Activated naive CD4-positive, alpha-beta T cell treated with anti-CD3 and anti-CD28 coated beads, Interleukin-2, amount 10 ng/mL, durations not matched to agents 7 days and 5 days (primary cell): ENCODE data around the gene RSPO1.
"Not testable (repeated sequence)": the region's sequence is repeated elsewhere in the genome, so short reads cannot be mapped to it uniquely, and the experiment has no call there.

ENCODE experiments used
- CTCF ChIA-PET: fragments of 350-600 bp; sonication (Branson Sonifier 250); formaldehyde crosslinking; loops from one replicate; lab custom pipeline; 2021; ENCODE audit warnings: antibody characterized with exemption; lab: Charles Lee
- DNase-seq: peaks from one replicate; pipeline ENCODE4 v3.0.0-alpha.2; 2020
- H3K27ac Mint-ChIP-seq: one replicate; pipeline ENCODE4 v1.8.0; 2021; ENCODE audit warnings: mild to moderate bottlenecking, moderate library complexity, mixed read lengths
- H3K27me3 Mint-ChIP-seq: one replicate; pipeline ENCODE4 v1.8.0; 2021; ENCODE audit warnings: mild to moderate bottlenecking, mixed read lengths
- H3K36me3 Mint-ChIP-seq: one replicate; pipeline ENCODE4 v1.8.0; 2021; ENCODE audit warnings: mixed read lengths
- H3K4me1 Mint-ChIP-seq: one replicate; pipeline ENCODE4 v1.8.0; 2021; ENCODE audit warnings: mixed read lengths
- H3K4me3 Mint-ChIP-seq: one replicate; pipeline ENCODE4 v1.8.0; 2021; ENCODE audit warnings: mild to moderate bottlenecking, moderate library complexity, mixed read lengths
- H3K9me3 Mint-ChIP-seq: one replicate; pipeline ENCODE4 v1.8.0; 2021; ENCODE audit warnings: mixed read lengths

RSPO1 gene

GRCh38 chr1:37634244-37634991 lies at the start of gene RSPO1:
Gene RSPO1, minus strand, starts transcription at chr1:37634892. Its CDS starts 5,231 bp downstream, at chr1:37629661.
- no peak within 1 kb of the TSS for H3K27ac Mint-ChIP-seq
- H3K36me3 Mint-ChIP-seq: no peaks in the 10 kb centered on the region
- no peaks in the 10 kb centered on the region for H3K9me3 Mint-ChIP-seq
- H3K4me3 Mint-ChIP-seq: no peak within 1 kb of the TSS
- peaks cover 2% of the 10 kb centered on the region for H3K4me1 Mint-ChIP-seq
- CTCF ChIA-PET: no interaction called here
- no peak for DNase-seq
- peaks cover 21% of the 10 kb centered on the region for H3K27me3 Mint-ChIP-seq

GRCh38 chr1:37684182-37684581 lies 49.5 kb upstream of the RSPO1 start:
- not testable (repeated sequence) for H3K27ac Mint-ChIP-seq, H3K4me3 Mint-ChIP-seq, H3K9me3 Mint-ChIP-seq, DNase-seq, H3K27me3 Mint-ChIP-seq
- peaks cover 25% of the 10 kb centered on the region for H3K36me3 Mint-ChIP-seq
- CTCF ChIA-PET: interaction anchor here (0.7 to 6.3 kb wide), 8 partner anchors 79 to 232 kb away, joined by 3 to 52 read pairs (median 4); no protein-coding TSS in a partner anchor
- H3K4me1 Mint-ChIP-seq: peaks cover 14% of the 10 kb centered on the region

- CTCF ChIA-PET: interaction anchor here (0.6 to 6.3 kb wide), 25 partner anchors 8 to 245 kb away, joined by 3 to 52 read pairs (median 5); partner anchors contain the start of genes CDCA8 and MTF1
- H3K4me3 Mint-ChIP-seq: no peak overlapping the region
- no peak overlapping the region for H3K27ac Mint-ChIP-seq
- peak; percentile 86 for DNase-seq
- peaks cover 21% of the 10 kb centered on the region for H3K36me3 Mint-ChIP-seq
- H3K9me3 Mint-ChIP-seq: no peaks in the 10 kb centered on the region
- H3K27me3 Mint-ChIP-seq: peaks cover 3% of the 10 kb centered on the region
- peaks cover 3% of the 10 kb centered on the region for H3K4me1 Mint-ChIP-seq
These were observed 47.8 kb upstream of the RSPO1 start for GRCh38 chr1:37682334-37682987.

- peaks cover 3% of the 10 kb centered on the region for H3K27me3 Mint-ChIP-seq
- H3K9me3 Mint-ChIP-seq: no peaks in the 10 kb centered on the region
- CTCF ChIA-PET: interaction anchor here (1.0 to 6.3 kb wide), 9 partner anchors 7 to 224 kb away, joined by 3 to 46 read pairs (median 9); no protein-coding TSS in a partner anchor
- H3K4me3 Mint-ChIP-seq: no peak overlapping the region
- H3K36me3 Mint-ChIP-seq: peaks cover 18% of the 10 kb centered on the region
- H3K4me1 Mint-ChIP-seq: peaks cover 3% of the 10 kb centered on the region
- DNase-seq: no peak
- H3K27ac Mint-ChIP-seq: no peak overlapping the region
These were observed 46.2 kb upstream of the RSPO1 start for GRCh38 chr1:37680933-37681332.

- no peaks in the 10 kb centered on the region for H3K9me3 Mint-ChIP-seq
These were observed 43.1 kb upstream of the RSPO1 start for GRCh38 chr1:37677808-37678207.

GRCh38 chr1:37677143-37677439 lies 42.4 kb upstream of the RSPO1 start:
- CTCF ChIA-PET: no interaction called here
- no peak for DNase-seq
- H3K4me1 Mint-ChIP-seq: peaks cover 27% of the 10 kb centered on the region
- peaks cover 3% of the 10 kb centered on the region for H3K27me3 Mint-ChIP-seq
- no peak overlapping the region for H3K4me3 Mint-ChIP-seq
- no peaks in the 10 kb centered on the region for H3K9me3 Mint-ChIP-seq
- H3K27ac Mint-ChIP-seq: no peak overlapping the region
- H3K36me3 Mint-ChIP-seq: peaks cover under 1% of the 10 kb centered on the region

More at GRCh38 chr1:37677808-37678207, 43.1 kb upstream of the RSPO1 start:
- CTCF ChIA-PET: no interaction called here
- Mint-ChIP-seq H3K4me3 (no peak overlapping the region), H3K4me1 (peaks cover 24% of the 10 kb centered on the region), H3K36me3 (peaks cover 6% of the 10 kb centered on the region), H3K27me3 (peaks cover 3% of the 10 kb centered on the region), H3K27ac (no peak overlapping the region)
- no peak for DNase-seq

GRCh38 chr1:37676281-37677142 lies 41.8 kb upstream of the RSPO1 start:
- Mint-ChIP-seq H3K27me3 (peaks cover 3% of the 10 kb centered on the region), H3K36me3 (no peaks in the 10 kb centered on the region), H3K27ac (no peak overlapping the region), H3K4me1 (peaks cover 26% of the 10 kb centered on the region), H3K9me3 (no peaks in the 10 kb centered on the region), H3K4me3 (no peak overlapping the region)
- DNase-seq: no peak
- CTCF ChIA-PET: no interaction called here

GRCh38 chr1:37673920-37674319 lies 39.2 kb upstream of the RSPO1 start:
- no peaks in the 10 kb centered on the region for H3K36me3 Mint-ChIP-seq
- H3K4me1 Mint-ChIP-seq: peaks cover 26% of the 10 kb centered on the region
- peak overlapping the region; percentile 21 for H3K4me3 Mint-ChIP-seq
- no peaks in the 10 kb centered on the region for H3K27me3 Mint-ChIP-seq
- peak; percentile 92 for DNase-seq
- CTCF ChIA-PET: interaction anchor here (1.6 to 4.0 kb wide), 2 partner anchors 8 to 70 kb away, joined by 9 to 12 read pairs; no protein-coding TSS in a partner anchor
- no peaks in the 10 kb centered on the region for H3K9me3 Mint-ChIP-seq
- H3K27ac Mint-ChIP-seq: no peak overlapping the region

- H3K27me3 Mint-ChIP-seq: no peaks in the 10 kb centered on the region
- H3K9me3 Mint-ChIP-seq: no peaks in the 10 kb centered on the region
- H3K27ac Mint-ChIP-seq: no peak overlapping the region
- CTCF ChIA-PET: interaction anchor here (4.0 kb wide), 1 partner anchor 69 kb away, joined by 12 read pairs; no protein-coding TSS in a partner anchor
- DNase-seq: no peak
- H3K36me3 Mint-ChIP-seq: no peaks in the 10 kb centered on the region
- H3K4me3 Mint-ChIP-seq: no peak overlapping the region
- H3K4me1 Mint-ChIP-seq: peaks cover 26% of the 10 kb centered on the region
These were observed 37.6 kb upstream of the RSPO1 start for GRCh38 chr1:37672136-37672870.

GRCh38 chr1:37671261-37671660 lies 36.6 kb upstream of the RSPO1 start:
- DNase-seq: no peak
- H3K9me3 Mint-ChIP-seq: no peaks in the 10 kb centered on the region
- no peak overlapping the region for H3K4me3 Mint-ChIP-seq
- CTCF ChIA-PET: interaction anchor here (4.0 kb wide), 1 partner anchor 68 kb away, joined by 12 read pairs; no protein-coding TSS in a partner anchor
- H3K27ac Mint-ChIP-seq: no peak overlapping the region
- H3K4me1 Mint-ChIP-seq: peaks cover 26% of the 10 kb centered on the region
- no peaks in the 10 kb centered on the region for H3K36me3 Mint-ChIP-seq
- no peaks in the 10 kb centered on the region for H3K27me3 Mint-ChIP-seq

- no peaks in the 10 kb centered on the region for H3K9me3 Mint-ChIP-seq
- no peaks in the 10 kb centered on the region for H3K36me3 Mint-ChIP-seq
- CTCF ChIA-PET: no interaction called here
- H3K27ac Mint-ChIP-seq: no peak overlapping the region
- no peak for DNase-seq
- peaks cover 25% of the 10 kb centered on the region for H3K4me1 Mint-ChIP-seq
- no peaks in the 10 kb centered on the region for H3K27me3 Mint-ChIP-seq
- no peak overlapping the region for H3K4me3 Mint-ChIP-seq
These were observed 35.4 kb upstream of the RSPO1 start for GRCh38 chr1:37670133-37670532.

- Mint-ChIP-seq H3K27me3 (no peaks in the 10 kb centered on the region), H3K9me3 (no peaks in the 10 kb centered on the region), H3K4me1 (no peaks in the 10 kb centered on the region), H3K27ac (no peak overlapping the region), H3K36me3 (no peaks in the 10 kb centered on the region), H3K4me3 (no peak overlapping the region)
- CTCF ChIA-PET: interaction anchor here (0.7 kb wide), 1 partner anchor 65 kb away, joined by 3 read pairs; no protein-coding TSS in a partner anchor
- no peak for DNase-seq
These were observed 32.5 kb upstream of the RSPO1 start for GRCh38 chr1:37667023-37667671.

- Mint-ChIP-seq H3K4me3 (no peak overlapping the region), H3K36me3 (no peaks in the 10 kb centered on the region), H3K27ac (no peak overlapping the region), H3K27me3 (no peaks in the 10 kb centered on the region), H3K9me3 (no peaks in the 10 kb centered on the region), H3K4me1 (no peaks in the 10 kb centered on the region)
- CTCF ChIA-PET: no interaction called here
- DNase-seq: no peak
These were observed 31.7 kb upstream of the RSPO1 start for GRCh38 chr1:37666241-37666867.
